Mesenchymal stem cell (in vitro differentiated cells and primary cell): ENCODE data around the gene FUS. TPM values are rescaled to one million over a fixed set of nuclear protein-coding genes. Genes with fewer than 3 reads are reported as not detected.

Source experiments
- DNase-seq: peaks from one replicate; pipeline ENCODE4 v3.0.0-alpha.2; 2013
- H2AFZ ChIP-seq: one replicate; pipeline ENCODE4 v1.6.1; 2013; ENCODE audit warnings: low read depth, mild to moderate bottlenecking, control low read depth, inconsistent platforms, low read length, moderate library complexity
- H2AK5ac ChIP-seq: 2 replicates; pipeline ENCODE4 v1.6.1; 2013; ENCODE audit warnings: low read length, moderate library complexity, mild to moderate bottlenecking, inconsistent platforms; ENCODE audit not compliant: severe bottlenecking
- H2BK120ac ChIP-seq: one replicate; pipeline ENCODE4 v1.6.1; 2013; ENCODE audit warnings: low read depth, mild to moderate bottlenecking, inconsistent platforms, low read length, moderate library complexity
- H2BK12ac ChIP-seq, 2 experiments: one replicate each; pipeline ENCODE4 v1.6.1; 2013; ENCODE audit warnings: inconsistent platforms in 2 of 2, low read length in 2 of 2, mild to moderate bottlenecking in 2 of 2, moderate library complexity in 2 of 2, control low read depth in 1 of 2
- H2BK15ac ChIP-seq: one replicate; pipeline ENCODE4 v1.6.1; 2013; ENCODE audit warnings: mild to moderate bottlenecking, low read depth, inconsistent platforms; ENCODE audit not compliant: poor library complexity, severe bottlenecking
- H2BK5ac ChIP-seq: 2 replicates; pipeline ENCODE4 v1.6.1; 2013; ENCODE audit warnings: low read depth, mild to moderate bottlenecking, low read length, control low read depth, inconsistent platforms; ENCODE audit not compliant: poor library complexity, severe bottlenecking
- H3K14ac ChIP-seq, 2 experiments: one replicate each; pipeline ENCODE4 v1.6.1; 2013; ENCODE audit warnings: inconsistent platforms in 2 of 2, low read length in 2 of 2, control low read depth in 1 of 2, mild to moderate bottlenecking in 1 of 2, moderate library complexity in 1 of 2
- H3K18ac ChIP-seq, 2 experiments: one replicate each; pipeline ENCODE4 v1.6.1; 2013; ENCODE audit warnings: inconsistent platforms in 2 of 2, low read length in 2 of 2, control low read depth in 1 of 2, low read depth in 1 of 2, mild to moderate bottlenecking in 1 of 2
- H3K23ac ChIP-seq, 2 experiments: one replicate each; pipeline ENCODE4 v1.6.1; 2013; ENCODE audit warnings: inconsistent platforms in 2 of 2, low read length in 2 of 2, mild to moderate bottlenecking in 2 of 2, moderate library complexity in 2 of 2, control low read depth in 1 of 2
- H3K27ac ChIP-seq: 2 replicates; pipeline ENCODE4 v1.5.1; 2013; ENCODE audit warnings: mild to moderate bottlenecking, moderate library complexity, low read length, control low read depth, inconsistent platforms; ENCODE audit not compliant: poor library complexity, severe bottlenecking
- H3K27me3 ChIP-seq, 2 experiments: 2 replicates each; pipeline versions ENCODE4 v1.6.1 to v1.7.0; 2013; ENCODE audit warnings: low read length in 2 of 2, mild to moderate bottlenecking in 2 of 2, moderate library complexity in 2 of 2, control low read depth in 1 of 2, inconsistent platforms in 1 of 2; ENCODE audit not compliant: control insufficient read depth in 1 of 2, insufficient read depth in 1 of 2
- H3K36me3 ChIP-seq, 2 experiments: 2 replicates each; pipeline versions ENCODE4 v1.6.1 to v1.7.0; 2013; ENCODE audit warnings: low read length in 2 of 2, control low read depth in 1 of 2, inconsistent platforms in 1 of 2, low read depth in 1 of 2, mild to moderate bottlenecking in 1 of 2; ENCODE audit not compliant: insufficient read depth in 2 of 2, control insufficient read depth in 1 of 2
- H3K4ac ChIP-seq, 2 experiments: one replicate each; pipeline ENCODE4 v1.6.1; 2013; ENCODE audit warnings: inconsistent platforms in 2 of 2, low read length in 2 of 2, mild to moderate bottlenecking in 2 of 2, moderate library complexity in 2 of 2, control low read depth in 1 of 2, low read depth in 1 of 2
- H3K4me1 ChIP-seq: 2 replicates; pipeline ENCODE4 v1.6.1; 2013; ENCODE audit warnings: low read depth, low read length, control low read depth; ENCODE audit not compliant: control insufficient read depth, insufficient read depth
- H3K4me2 ChIP-seq: 2 replicates; pipeline ENCODE4 v1.6.1; 2013; ENCODE audit warnings: low read length, mild to moderate bottlenecking, inconsistent platforms; ENCODE audit not compliant: poor library complexity, severe bottlenecking
- H3K4me3 ChIP-seq, 2 experiments: 2 replicates each; pipeline versions ENCODE4 v1.5.1 to v1.7.0; 2013; ENCODE audit warnings: low read length in 2 of 2, mild to moderate bottlenecking in 2 of 2, control low read depth in 1 of 2, low read depth in 1 of 2; ENCODE audit not compliant: insufficient read depth in 1 of 2
- H3K79me1 ChIP-seq: replicated peaks from 2 replicates; pipeline ENCODE4 v1.6.1; 2013; ENCODE audit warnings: mild to moderate bottlenecking, control low read depth, low read length, inconsistent platforms; ENCODE audit not compliant: poor library complexity, severe bottlenecking
- H3K9ac ChIP-seq: 2 replicates; pipeline ENCODE4 v1.7.0; 2013; ENCODE audit warnings: mild to moderate bottlenecking, low read length, moderate library complexity
- H3K9me3 ChIP-seq: 2 replicates; pipeline ENCODE4 v1.7.0; 2013; ENCODE audit warnings: mild to moderate bottlenecking, low read length; ENCODE audit not compliant: control insufficient read depth
- H4K8ac ChIP-seq: one replicate; pipeline ENCODE4 v1.6.1; 2013; ENCODE audit warnings: inconsistent platforms, mild to moderate bottlenecking, low read length, moderate library complexity
- H4K91ac ChIP-seq: one replicate; pipeline ENCODE4 v1.6.1; 2013; ENCODE audit warnings: mild to moderate bottlenecking, low read length, inconsistent platforms
- whole genome bisulfite sequencing: methylation state at CpG from one replicate; pipeline ENCODE4 v1.1.7; 2013; ENCODE audit warnings: mixed read lengths; 5-methylcytosine and 5-hydroxymethylcytosine counted together
- polyA plus RNA-seq, 2 experiments: library from polyadenylated mRNA; stranded (reverse); fragments of 200-250 nt; gene quantifications; one replicate each; pipeline ENCODE4 v1.2.3, GENCODE V29; 2013

Gene FUS
- polyA plus RNA-seq (2013, experiment 1 of 2), result 358 TPM
- polyA plus RNA-seq (2013, experiment 2 of 2), result 365 TPM

DNA sequence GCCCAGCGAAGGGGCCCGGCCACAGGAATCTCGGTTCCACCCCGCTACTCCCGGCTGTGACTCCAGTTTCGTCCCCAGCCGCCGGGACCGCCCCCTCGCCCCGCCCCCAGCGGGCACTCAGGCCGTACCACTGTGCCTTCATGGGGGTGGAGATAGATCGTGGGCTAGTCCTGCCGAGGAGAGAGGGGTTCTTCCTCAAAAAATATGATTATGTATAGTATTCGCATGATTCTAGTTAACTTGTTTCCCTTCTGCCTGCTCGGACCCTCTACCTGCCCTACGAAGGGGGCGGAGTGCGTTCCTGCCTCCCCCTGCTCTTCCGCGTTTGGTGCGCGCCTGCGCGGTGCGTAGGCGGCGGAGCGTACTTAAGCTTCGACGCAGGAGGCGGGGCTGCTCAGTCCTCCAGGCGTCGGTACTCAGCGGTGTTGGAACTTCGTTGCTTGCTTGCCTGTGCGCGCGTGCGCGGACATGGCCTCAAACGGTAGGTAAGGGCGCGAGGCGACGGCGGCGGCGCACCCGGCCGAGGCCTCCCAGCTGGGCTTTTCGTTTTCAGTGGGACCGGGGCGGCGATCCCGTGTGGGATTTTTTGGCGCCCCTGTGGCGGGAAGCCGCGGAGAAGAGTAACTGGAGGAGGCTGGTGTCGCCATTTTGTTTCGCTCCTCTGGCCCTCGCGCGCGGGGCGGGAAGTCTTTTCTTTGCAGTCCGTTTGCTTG, at the start of gene FUS:
TSS of gene FUS (plus strand) at position 393 of the 713 bp plus-strand sequence. CDS start at position 469, 76 bp downstream.
- Histone ChIP-seq H3K9me3 (no peaks in the 10 kb centered on the region), H2BK120ac (peak within 1 kb of the TSS; percentile 91), H3K4me1 (peaks cover 14% of the 10 kb centered on the region), H2BK5ac (peak within 1 kb of the TSS; percentile 99), H2AFZ (peak within 1 kb of the TSS; percentile 76), H4K8ac (peak within 1 kb of the TSS; percentile 97), H2BK12ac (peak within 1 kb of the TSS; percentile 75 to 95), H3K18ac (peak within 1 kb of the TSS; percentile 95 to 99), H3K4me2 (peak within 1 kb of the TSS; percentile 97), H3K4ac (peak within 1 kb of the TSS; percentile 92 to 95), H3K36me3 (peaks cover 24 to 25% of the 10 kb centered on the region in 2 experiments), H2BK15ac (peak within 1 kb of the TSS; percentile 95), H3K14ac (peak within 1 kb of the TSS; percentile 76 to 99), H3K79me1 (peaks cover 9% of the 10 kb centered on the region), H3K23ac (peak within 1 kb of the TSS in 1 of 2 experiments; percentile 95), H3K4me3 (peak within 1 kb of the TSS; percentile 91 to 94), H3K27ac (peak within 1 kb of the TSS; percentile 95), H3K9ac (peak within 1 kb of the TSS; percentile 95), H3K27me3 (no peaks in the 10 kb centered on the region), H4K91ac (peak within 1 kb of the TSS; percentile 96), H2AK5ac (peak within 1 kb of the TSS; percentile 90)
- peak; percentile 90 for DNase-seq
- 0% methylated on average over 31 of the region's 69 CpGs for WGBS

DNA sequence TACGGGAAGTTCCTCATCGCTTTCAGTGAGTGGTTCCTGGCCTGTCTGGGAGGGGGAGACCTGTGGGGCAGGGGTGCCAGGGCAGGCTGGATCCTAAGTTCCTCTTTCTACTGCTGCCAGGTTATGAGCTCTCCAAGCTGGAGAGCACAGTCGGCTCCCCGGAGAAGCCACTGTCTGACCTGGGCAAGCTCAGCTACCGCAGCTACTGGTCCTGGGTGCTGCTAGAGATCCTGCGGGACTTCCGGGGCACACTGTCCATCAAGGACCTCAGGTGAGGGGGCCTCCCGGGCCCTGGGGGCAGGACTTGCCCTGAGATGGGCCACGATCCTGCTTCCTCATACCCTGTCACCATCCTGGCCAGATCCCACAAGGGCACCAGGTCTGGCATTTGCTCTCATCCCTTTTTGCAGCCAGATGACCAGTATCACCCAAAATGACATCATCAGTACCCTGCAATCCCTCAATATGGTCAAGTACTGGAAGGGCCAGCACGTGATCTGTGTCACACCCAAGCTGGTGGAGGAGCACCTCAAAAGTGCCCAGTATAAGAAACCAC, 49.5 kb upstream of the FUS start:
- Histone ChIP-seq H3K79me1 (no peaks in the 10 kb centered on the region), H2BK15ac (no peak overlapping the region), H3K36me3 (peaks cover 37 to 62% of the 10 kb centered on the region in 2 experiments), H3K27ac (no peak overlapping the region), H2BK120ac (no peak overlapping the region), H4K91ac (no peak overlapping the region), H3K9me3 (no peaks in the 10 kb centered on the region), H3K4me1 (peaks cover 4% of the 10 kb centered on the region), H3K4me3 (no peak overlapping the region), H3K18ac (no peak overlapping the region), H3K23ac (no peak overlapping the region), H2BK5ac (no peak overlapping the region), H2AFZ (no peak overlapping the region), H3K14ac (no peak overlapping the region), H3K9ac (no peak overlapping the region), H2AK5ac (no peak overlapping the region), H3K4me2 (no peak overlapping the region), H3K27me3 (peaks cover 8 to 13% of the 10 kb centered on the region in 2 experiments), H2BK12ac (no peak overlapping the region), H3K4ac (no peak overlapping the region), H4K8ac (no peak overlapping the region)
- DNase-seq, result no peak
- WGBS, result 95% methylated on average over 9 of the region's 10 CpGs

GRCh38 chr16:31130899-31131298, 49.0 kb upstream of the FUS start:
- Histone ChIP-seq H3K9me3 (no peaks in the 10 kb centered on the region), H3K9ac (no peak overlapping the region), H3K14ac (no peak overlapping the region), H2BK120ac (no peak overlapping the region), H3K18ac (no peak overlapping the region), H3K27me3 (peaks cover 8 to 13% of the 10 kb centered on the region in 2 experiments), H3K4me2 (no peak overlapping the region), H3K79me1 (no peaks in the 10 kb centered on the region), H3K23ac (no peak overlapping the region), H2AFZ (no peak overlapping the region), H3K4me3 (no peak overlapping the region), H4K91ac (no peak overlapping the region), H3K36me3 (peaks cover 33 to 62% of the 10 kb centered on the region in 2 experiments), H2BK5ac (no peak overlapping the region), H3K4me1 (peaks cover 4% of the 10 kb centered on the region), H3K27ac (no peak overlapping the region), H2BK15ac (no peak overlapping the region), H3K4ac (no peak overlapping the region), H4K8ac (no peak overlapping the region), H2BK12ac (no peak overlapping the region), H2AK5ac (no peak overlapping the region)
- DNase-seq, result no peak
- 83% methylated on average over 2 of the region's 6 CpGs for WGBS

- Histone ChIP-seq H3K14ac (no peak overlapping the region), H3K9ac (no peak overlapping the region), H3K23ac (no peak overlapping the region), H3K27ac (no peak overlapping the region), H3K4ac (no peak overlapping the region), H2BK15ac (no peak overlapping the region), H4K91ac (no peak overlapping the region), H2AFZ (no peak overlapping the region), H3K9me3 (no peaks in the 10 kb centered on the region), H4K8ac (no peak overlapping the region), H3K4me2 (no peak overlapping the region), H2BK120ac (no peak overlapping the region), H3K36me3 (peaks cover 33 to 62% of the 10 kb centered on the region in 2 experiments), H2AK5ac (no peak overlapping the region), H2BK5ac (no peak overlapping the region), H3K18ac (no peak overlapping the region), H3K79me1 (no peaks in the 10 kb centered on the region), H3K4me3 (no peak overlapping the region), H3K4me1 (peaks cover 4% of the 10 kb centered on the region), H3K27me3 (peaks cover 8 to 13% of the 10 kb centered on the region in 2 experiments), H2BK12ac (no peak overlapping the region)
- no peak for DNase-seq
- WGBS, result 98% methylated on average over 11 of the region's 11 CpGs
Measured at GRCh38 chr16:31131416-31131815, 48.5 kb upstream of the FUS start.
